ENCODE results near the gene PAK6.

The PAK6 gene

GRCh38 chr15:40281801-40282146 lies 42.9 kb downstream of the PAK6 start:
- Histone ChIP-seq H4K5ac (ENCODE audit: low read length) (no peak overlapping the region), H3K4me3 (ENCODE audit: low read length) (no peak overlapping the region), H3K18ac (ENCODE audit: low read length) (no peak overlapping the region), H3K23ac (ENCODE audit: low read length) (no peak overlapping the region), H3K4ac (ENCODE audit: low read depth, low read length) (no peak overlapping the region), H2AK5ac (ENCODE audit: low read length) (no peak overlapping the region), H3K4me2 (ENCODE audit: low read length) (peak overlapping the region; percentile 15), H3K27me3 (ENCODE audit: insufficient read depth, low read length, poor library complexity) (peaks cover 21% of the 10 kb centered on the region), H2BK120ac (ENCODE audit: low read depth, low read length) (no peak overlapping the region), H2BK15ac (replicated peaks; ENCODE audit: low read depth) (no peak overlapping the region), H4K8ac (ENCODE audit: low read depth, low read length) (no peak overlapping the region), H3K27ac (ENCODE audit: low read depth, low read length) (no peak overlapping the region), H3K56ac (ENCODE audit: low read length) (peak overlapping the region; percentile 76), H3K9ac (ENCODE audit: low read length) (peak overlapping the region; percentile 8), H3K79me2 (ENCODE audit: control insufficient read depth, insufficient read depth, low read length) (no peaks in the 10 kb centered on the region), H3K4me1 (ENCODE audit: control insufficient read depth, low read depth, low read length) (peaks cover 17% of the 10 kb centered on the region), H2BK5ac (ENCODE audit: low read length) (no peak overlapping the region), H3K36me3 (ENCODE audit: control insufficient read depth, insufficient read depth, low read length) (no peaks in the 10 kb centered on the region), H3K79me1 (ENCODE audit: low read length) (no peaks in the 10 kb centered on the region)
- no CpG with 5 or more reads among the region's 51 CpGs for WGBS (ENCODE audit: extremely low coverage, insufficient coverage, low lambda C conversion rate)
- no peak for DNase-seq

GRCh38 chr15:40282147-40282868 lies 43.4 kb downstream of the PAK6 start:
- Histone ChIP-seq H4K5ac (ENCODE audit: low read length) (no peak overlapping the region), H3K4me1 (ENCODE audit: control insufficient read depth, low read depth, low read length) (peaks cover 17% of the 10 kb centered on the region), H3K4me2 (ENCODE audit: low read length) (peak overlapping the region; percentile 15), H2BK120ac (ENCODE audit: low read depth, low read length) (no peak overlapping the region), H3K79me1 (ENCODE audit: low read length) (no peaks in the 10 kb centered on the region), H2BK5ac (ENCODE audit: low read length) (no peak overlapping the region), H2BK15ac (replicated peaks; ENCODE audit: low read depth) (no peak overlapping the region), H3K79me2 (ENCODE audit: control insufficient read depth, insufficient read depth, low read length) (no peaks in the 10 kb centered on the region), H2AK5ac (ENCODE audit: low read length) (no peak overlapping the region), H3K9ac (ENCODE audit: low read length) (peak overlapping the region; percentile 44), H3K27ac (ENCODE audit: low read depth, low read length) (no peak overlapping the region), H3K36me3 (ENCODE audit: control insufficient read depth, insufficient read depth, low read length) (no peaks in the 10 kb centered on the region), H3K18ac (ENCODE audit: low read length) (no peak overlapping the region), H3K56ac (ENCODE audit: low read length) (peak overlapping the region; percentile 76), H3K4me3 (ENCODE audit: low read length) (no peak overlapping the region), H4K8ac (ENCODE audit: low read depth, low read length) (no peak overlapping the region), H3K27me3 (ENCODE audit: insufficient read depth, low read length, poor library complexity) (peaks cover 21% of the 10 kb centered on the region), H3K23ac (ENCODE audit: low read length) (no peak overlapping the region), H3K4ac (ENCODE audit: low read depth, low read length) (no peak overlapping the region)
- peak; percentile 61 for DNase-seq
- no CpG with 5 or more reads among the region's 92 CpGs for WGBS (ENCODE audit: extremely low coverage, insufficient coverage, low lambda C conversion rate)

- Histone ChIP-seq H3K4me2 (ENCODE audit: low read length) (peak within 1 kb of the TSS; percentile 15), H2BK120ac (ENCODE audit: low read depth, low read length) (no peak within 1 kb of the TSS), H4K5ac (ENCODE audit: low read length) (no peak within 1 kb of the TSS), H3K23ac (ENCODE audit: low read length) (no peak within 1 kb of the TSS), H2BK5ac (ENCODE audit: low read length) (no peak within 1 kb of the TSS), H3K4me1 (ENCODE audit: control insufficient read depth, low read depth, low read length) (peaks cover 17% of the 10 kb centered on the region), H3K79me2 (ENCODE audit: control insufficient read depth, insufficient read depth, low read length) (no peaks in the 10 kb centered on the region), H2AK5ac (ENCODE audit: low read length) (no peak within 1 kb of the TSS), H3K9ac (ENCODE audit: low read length) (peak within 1 kb of the TSS; percentile 44), H3K27me3 (ENCODE audit: insufficient read depth, low read length, poor library complexity) (peaks cover 21% of the 10 kb centered on the region), H3K18ac (ENCODE audit: low read length) (no peak within 1 kb of the TSS), H3K56ac (ENCODE audit: low read length) (peak within 1 kb of the TSS; percentile 76), H2BK15ac (replicated peaks; ENCODE audit: low read depth) (no peak within 1 kb of the TSS), H3K27ac (ENCODE audit: low read depth, low read length) (no peak within 1 kb of the TSS), H4K8ac (ENCODE audit: low read depth, low read length) (no peak within 1 kb of the TSS), H3K4ac (ENCODE audit: low read depth, low read length) (no peak within 1 kb of the TSS), H3K79me1 (ENCODE audit: low read length) (no peaks in the 10 kb centered on the region), H3K36me3 (ENCODE audit: control insufficient read depth, insufficient read depth, low read length) (no peaks in the 10 kb centered on the region), H3K4me3 (ENCODE audit: low read length) (no peak within 1 kb of the TSS)
- WGBS (ENCODE audit: extremely low coverage, insufficient coverage, low lambda C conversion rate) = no CpG with 5 or more reads among the region's 76 CpGs
- DNase-seq = no peak
These were observed 44.2 kb downstream of the PAK6 start, which contains the start of gene ANKRD63 for GRCh38 chr15:40282869-40283614. ANKRD63 (minus strand) TSS chr15:40283064; CDS start chr15:40282586, 478 bp downstream.

- DNase-seq = peak; percentile 21
- WGBS (ENCODE audit: extremely low coverage, insufficient coverage, low lambda C conversion rate) = no CpG with 5 or more reads among the region's 33 CpGs
- no peak overlapping the region for H2AK5ac ChIP-seq (ENCODE audit: low read length)
These were observed 44.9 kb downstream of the PAK6 start for GRCh38 chr15:40283615-40284300.

GRCh38 chr15:40285151-40285550 lies 46.3 kb downstream of the PAK6 start:
- Histone ChIP-seq H2AK5ac (ENCODE audit: low read length) (no peak overlapping the region), H4K5ac (ENCODE audit: low read length) (no peak overlapping the region), H3K79me1 (ENCODE audit: low read length) (no peaks in the 10 kb centered on the region), H3K4me3 (ENCODE audit: low read length) (no peak overlapping the region), H3K9ac (ENCODE audit: low read length) (no peak overlapping the region), H3K79me2 (ENCODE audit: control insufficient read depth, insufficient read depth, low read length) (no peaks in the 10 kb centered on the region), H3K56ac (ENCODE audit: low read length) (peak overlapping the region; percentile 42), H2BK120ac (ENCODE audit: low read depth, low read length) (no peak overlapping the region), H3K4me1 (ENCODE audit: control insufficient read depth, low read depth, low read length) (peaks cover 17% of the 10 kb centered on the region), H4K8ac (ENCODE audit: low read depth, low read length) (no peak overlapping the region), H3K36me3 (ENCODE audit: control insufficient read depth, insufficient read depth, low read length) (no peaks in the 10 kb centered on the region), H2BK15ac (replicated peaks; ENCODE audit: low read depth) (no peak overlapping the region), H3K27me3 (ENCODE audit: insufficient read depth, low read length, poor library complexity) (peaks cover 21% of the 10 kb centered on the region), H2BK5ac (ENCODE audit: low read length) (no peak overlapping the region), H3K18ac (ENCODE audit: low read length) (no peak overlapping the region), H3K4me2 (ENCODE audit: low read length) (no peak overlapping the region), H3K23ac (ENCODE audit: low read length) (no peak overlapping the region), H3K4ac (ENCODE audit: low read depth, low read length) (no peak overlapping the region), H3K27ac (ENCODE audit: low read depth, low read length) (no peak overlapping the region)
- DNase-seq = peak; percentile 74
- no CpG with 5 or more reads among the region's 4 CpGs for WGBS (ENCODE audit: extremely low coverage, insufficient coverage, low lambda C conversion rate)

More at GRCh38 chr15:40283615-40284300, 44.9 kb downstream of the PAK6 start:
- Histone ChIP-seq H3K79me2 (ENCODE audit: control insufficient read depth, insufficient read depth, low read length) (no peaks in the 10 kb centered on the region), H2BK120ac (ENCODE audit: low read depth, low read length) (no peak overlapping the region), H4K8ac (ENCODE audit: low read depth, low read length) (no peak overlapping the region), H3K23ac (ENCODE audit: low read length) (no peak overlapping the region), H2BK5ac (ENCODE audit: low read length) (no peak overlapping the region), H3K4ac (ENCODE audit: low read depth, low read length) (no peak overlapping the region), H4K5ac (ENCODE audit: low read length) (no peak overlapping the region), H3K36me3 (ENCODE audit: control insufficient read depth, insufficient read depth, low read length) (no peaks in the 10 kb centered on the region), H3K27me3 (ENCODE audit: insufficient read depth, low read length, poor library complexity) (peaks cover 21% of the 10 kb centered on the region), H2BK15ac (replicated peaks; ENCODE audit: low read depth) (no peak overlapping the region), H3K9ac (ENCODE audit: low read length) (no peak overlapping the region), H3K27ac (ENCODE audit: low read depth, low read length) (no peak overlapping the region), H3K4me3 (ENCODE audit: low read length) (no peak overlapping the region), H3K79me1 (ENCODE audit: low read length) (no peaks in the 10 kb centered on the region), H3K56ac (ENCODE audit: low read length) (peak overlapping the region; percentile 30), H3K4me1 (ENCODE audit: control insufficient read depth, low read depth, low read length) (peaks cover 17% of the 10 kb centered on the region), H3K4me2 (ENCODE audit: low read length) (peak overlapping the region; percentile 14), H3K18ac (ENCODE audit: low read length) (no peak overlapping the region)

All from mesendoderm (in vitro differentiated cells).